Panc1 (cell line): Measurements from ENCODE around the gene ANAPC16. TPM values are rescaled to one million over a fixed set of nuclear protein-coding genes. Genes with fewer than 3 reads are reported as not detected.

Experiments used
- ATAC-seq: fragments of 200-7000 bp; cut with Tn5 transposase; 2 replicates; pipeline ENCODE4 v1.9.1; 2020; ENCODE audit warnings: mild to moderate bottlenecking, moderate library complexity
- BruUV-seq: library from RNA; stranded (reverse); fragments of 400-500 nt; replicated peaks from 2 replicates; lab custom pipeline; 2021; lab: Mats Ljungman, UMichigan
- CTCF ChIA-PET: fragments of 300-600 bp; sonication (Branson Sonifier 250); formaldehyde crosslinking; loops from one replicate; lab custom pipeline; 2022; ENCODE audit warnings: antibody characterized with exemption; lab: Charles Lee
- POLR2A ChIA-PET: fragments of 300-600 bp; sonication (Branson Sonifier 250); formaldehyde crosslinking; loops from one replicate; lab custom pipeline; 2022; ENCODE audit warnings: antibody characterized with exemption; lab: Charles Lee
- DNase-seq: peaks from one replicate; pipeline ENCODE4 v3.0.0-alpha.2; 2010; ENCODE audit warnings: low read depth, low spot score
- H3K27ac ChIP-seq: 2 replicates; pipeline ENCODE4 v1.5.1; 2011; ENCODE audit warnings: mild to moderate bottlenecking, low read length, inconsistent platforms
- H3K27me3 ChIP-seq: fragments of 200-500 bp; sonication (Bioruptor generic); 2 replicates; pipeline ENCODE4 v1.6.0; 2014; ENCODE audit warnings: low read length, inconsistent platforms; ENCODE audit not compliant: control insufficient read depth, insufficient read depth
- H3K36me3 ChIP-seq: fragments of 200-500 bp; sonication (Bioruptor generic); 2 replicates; pipeline ENCODE4 v1.5.1; 2014; ENCODE audit warnings: inconsistent platforms, mild to moderate bottlenecking, low read length, moderate library complexity; ENCODE audit not compliant: control insufficient read depth, insufficient read depth
- H3K4me1 ChIP-seq: 2 replicates; pipeline ENCODE4 v1.5.1; 2011; ENCODE audit warnings: inconsistent platforms, mild to moderate bottlenecking, low read length, moderate library complexity; ENCODE audit not compliant: control insufficient read depth, insufficient read depth
- H3K4me3 ChIP-seq, 2 experiments: 2 replicates each; pipeline ENCODE4 v1.5.1; 2011 to 2012; ENCODE audit warnings: low read depth in 2 of 2, low read length in 2 of 2, mild to moderate bottlenecking in 2 of 2, inconsistent platforms in 1 of 2, moderate library complexity in 1 of 2
- H3K9me3 ChIP-seq: fragments of 200-500 bp; sonication (Bioruptor generic); 2 replicates; pipeline ENCODE4 v1.5.1; 2014; ENCODE audit warnings: low read depth, mild to moderate bottlenecking, inconsistent platforms, low read length, moderate library complexity; ENCODE audit not compliant: control insufficient read depth, insufficient read depth
- POLR2AphosphoS5 ChIP-seq: IDR thresholded peaks from 2 replicates; pipeline ENCODE4 v1.6.1; 2012; ENCODE audit warnings: mild to moderate bottlenecking, low read depth, low read length, moderate library complexity
- REST ChIP-seq, 2 experiments: IDR thresholded peaks; 2 replicates each; pipeline ENCODE4 v1.6.1; 2011 to 2012; ENCODE audit warnings: low read depth in 2 of 2, control low read depth in 1 of 2, low read length in 1 of 2, mild to moderate bottlenecking in 1 of 2, moderate library complexity in 1 of 2; ENCODE audit not compliant: insufficient read depth in 1 of 2
- SIN3A ChIP-seq: IDR thresholded peaks from 2 replicates; pipeline ENCODE4 v1.6.1; 2012; ENCODE audit warnings: low read depth, mild to moderate bottlenecking, low read length, moderate library complexity, borderline replicate concordance; ENCODE audit not compliant: insufficient read depth
- TCF7L2 ChIP-seq: IDR thresholded peaks from 2 replicates; pipeline ENCODE4 v1.6.1; 2011; ENCODE audit warnings: mild to moderate bottlenecking, low read depth, low read length, inconsistent platforms
- in situ Hi-C: cut with HindIII; loops from 2 replicates; pipeline ENCODE4 v1.10.0; 2016; ENCODE audit warnings: low sequenced_read_pairs, low pct_unique_long_range_greater_than_20kb
- intact Hi-C: fragments of 100-400 bp; cut with micrococcal nuclease; formaldehyde crosslinking; loops from one replicate; pipeline ENCODE4 v1.10.0; 2022; ENCODE audit not compliant: unreplicated experiment
- total RNA-seq: library from RNA; stranded (reverse); gene quantifications from one replicate; pipeline ENCODE4 v1.2.1, GENCODE V29; 2021; ENCODE audit not compliant: unreplicated experiment
- TF ChIP-seq, protein P1 (sequence below): fragments of 450-650 bp; IDR thresholded peaks from 2 replicates; pipeline ENCODE4 v1.5.1; 2017; ENCODE audit warnings: mild to moderate bottlenecking

The ANAPC16 gene
- total RNA-seq, 1 experiment from 2014 or later, result 110 TPM

DNA sequence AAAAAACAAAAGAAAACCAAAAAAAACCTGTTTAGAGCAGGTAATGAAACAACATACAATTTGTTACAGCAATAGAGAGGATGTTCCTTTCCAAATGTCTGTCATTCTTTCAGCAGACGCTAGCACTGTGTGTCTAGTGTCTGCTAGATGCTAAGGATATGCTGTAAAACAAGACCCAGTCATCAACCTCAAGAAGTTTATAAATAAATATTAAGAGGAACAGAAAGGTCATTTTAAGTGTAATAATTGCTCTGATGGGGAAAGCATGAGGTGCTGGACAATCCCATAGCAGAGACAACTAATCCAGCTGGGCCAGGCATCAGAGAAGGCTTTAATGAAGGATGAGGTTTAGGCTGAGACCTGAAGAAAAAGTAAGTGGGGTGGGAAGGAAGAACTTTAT is 23.6 kb downstream of the ANAPC16 start:
- peaks cover 7% of the 10 kb centered on the region for H3K4me1 ChIP-seq

GRCh38 chr10:72240371-72240770 is 24.6 kb downstream of the ANAPC16 start:
- Histone ChIP-seq H3K4me1 (peaks cover 13% of the 10 kb centered on the region), H3K27ac (no peak overlapping the region), H3K36me3 (peaks cover 6% of the 10 kb centered on the region; the same call in 1 of the 2 replicates), H3K27me3 (no peaks in the 10 kb centered on the region), H3K4me3 (no peak overlapping the region), H3K9me3 (no peaks in the 10 kb centered on the region)
- DNase-seq (no peak), ATAC-seq (no peak)
- no TSS peak for BruUV-seq
- ChIA-PET CTCF (interaction anchor here (0.7 kb wide), 1 partner anchor 30 kb away, joined by 3 read pairs; no protein-coding TSS in a partner anchor), POLR2A (no interaction called here)
- TF ChIP-seq POLR2AphosphoS5 (no peak), REST (IDR thresholded peaks at IDR 0.05; ENCODE audit: insufficient read depth in 1 of 2, low read depth in 2 of 2, low read length in 1 of 2) (no peak), SIN3A (no peak), TCF7L2 (no peak)
- TF ChIP-seq, protein P1, sequence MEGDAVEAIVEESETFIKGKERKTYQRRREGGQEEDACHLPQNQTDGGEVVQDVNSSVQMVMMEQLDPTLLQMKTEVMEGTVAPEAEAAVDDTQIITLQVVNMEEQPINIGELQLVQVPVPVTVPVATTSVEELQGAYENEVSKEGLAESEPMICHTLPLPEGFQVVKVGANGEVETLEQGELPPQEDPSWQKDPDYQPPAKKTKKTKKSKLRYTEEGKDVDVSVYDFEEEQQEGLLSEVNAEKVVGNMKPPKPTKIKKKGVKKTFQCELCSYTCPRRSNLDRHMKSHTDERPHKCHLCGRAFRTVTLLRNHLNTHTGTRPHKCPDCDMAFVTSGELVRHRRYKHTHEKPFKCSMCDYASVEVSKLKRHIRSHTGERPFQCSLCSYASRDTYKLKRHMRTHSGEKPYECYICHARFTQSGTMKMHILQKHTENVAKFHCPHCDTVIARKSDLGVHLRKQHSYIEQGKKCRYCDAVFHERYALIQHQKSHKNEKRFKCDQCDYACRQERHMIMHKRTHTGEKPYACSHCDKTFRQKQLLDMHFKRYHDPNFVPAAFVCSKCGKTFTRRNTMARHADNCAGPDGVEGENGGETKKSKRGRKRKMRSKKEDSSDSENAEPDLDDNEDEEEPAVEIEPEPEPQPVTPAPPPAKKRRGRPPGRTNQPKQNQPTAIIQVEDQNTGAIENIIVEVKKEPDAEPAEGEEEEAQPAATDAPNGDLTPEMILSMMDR, result no peak
- in situ Hi-C loops (no loop called here), intact Hi-C loops (no loop called here)

More for the DNA sequence above, 23.6 kb downstream of the ANAPC16 start:
- H3K27me3 ChIP-seq, result no peaks in the 10 kb centered on the region
- POLR2A ChIA-PET, result no interaction called here
- peaks cover 8% of the 10 kb centered on the region; the same call in 1 of the 2 replicates for H3K36me3 ChIP-seq
- DNase-seq (no peak), ATAC-seq (no peak)
- H3K9me3 ChIP-seq, result no peaks in the 10 kb centered on the region
- no TSS peak for BruUV-seq
- in situ Hi-C loops, result no loop called here
- CTCF ChIA-PET, result interaction anchor here (0.6 to 0.7 kb wide), 2 partner anchors 29 to 82 kb away, joined by 3 to 4 read pairs; no protein-coding TSS in a partner anchor
- intact Hi-C loops, result no loop called here
- no peak overlapping the region for H3K4me3 ChIP-seq
- H3K27ac ChIP-seq, result no peak overlapping the region
- TF ChIP-seq, protein P1, result no peak
- TF ChIP-seq REST (IDR thresholded peaks at IDR 0.05; ENCODE audit: insufficient read depth in 1 of 2, low read depth in 2 of 2, low read length in 1 of 2), result no peak
- no peak for TF ChIP-seq TCF7L2
- TF ChIP-seq SIN3A, result no peak
- no peak for TF ChIP-seq POLR2AphosphoS5
